ENCODE results near the gene INVS. TPM values are rescaled to one million over a fixed set of nuclear protein-coding genes. Genes with fewer than 3 reads are reported as not detected.

Gene INVS
- polyA plus RNA-seq, 3 donors: 2.9 to 6.7 (median 4.2) TPM

- H3K27ac Mint-ChIP-seq: no peak overlapping the region
- H3K9me3 Mint-ChIP-seq: peaks cover 5 to 16% (median 13%) of the 10 kb centered on the region in 7 donors
- H3K4me3 Mint-ChIP-seq: no peak overlapping the region
- no peak for DNase-seq
- H2AFZ ChIP-seq (ENCODE audit: insufficient read depth, low read depth, low read length, poor library complexity, severe bottlenecking): no peak overlapping the region
- H3K9me3 ChIP-seq (replicated peaks in 1 of 2; ENCODE audit: control insufficient read depth in 1 of 2, insufficient read depth in 1 of 2, low read length in 2 of 2): peaks cover 3 to 8% of the 10 kb centered on the region in 2 donors
- TF ChIP-seq CTCF (IDR thresholded peaks at IDR 0.05): no peak
- H3K79me2 ChIP-seq (ENCODE audit: insufficient read depth, low read length): no peaks in the 10 kb centered on the region
- H3K4me1 Mint-ChIP-seq: no peaks in the 10 kb centered on the region
- no peaks in the 10 kb centered on the region for H3K36me3 ChIP-seq (replicated peaks in 1 of 2; ENCODE audit: control insufficient read depth in 1 of 2, insufficient read depth in 2 of 2, low read length in 2 of 2)
- H3K4me3 ChIP-seq (replicated peaks in 1 of 3; ENCODE audit: low read depth in 2 of 3, low read length in 3 of 3): no peak overlapping the region
- intact Hi-C loops (cut with micrococcal nuclease): no loop called here
- peaks cover 0 to 1% (median 0%) of the 10 kb centered on the region in 3 donors for H3K27me3 Mint-ChIP-seq (ENCODE audit: low read depth in 3 of 3)
- no peak overlapping the region for H3K27ac ChIP-seq (ENCODE audit: low read depth in 1 of 2, low read length in 2 of 2)
- H3K9ac ChIP-seq (ENCODE audit: insufficient read depth, low read length, poor library complexity, severe bottlenecking): no peak overlapping the region
- H4K20me1 ChIP-seq (ENCODE audit: insufficient read depth, low read length): no peaks in the 10 kb centered on the region
- H3K4me1 ChIP-seq (ENCODE audit: control insufficient read depth in 1 of 2, insufficient read depth in 2 of 2, low read length in 2 of 2): no peaks in the 10 kb centered on the region
- 100% methylated on average over 1 of the region's 3 CpGs for WGBS (ENCODE audit: insufficient coverage)
- peaks cover 2 to 12% of the 10 kb centered on the region in 2 donors for H3K36me3 Mint-ChIP-seq
- no peak overlapping the region for H3K4me2 ChIP-seq (replicated peaks; ENCODE audit: extremely low read depth, low read length, poor library complexity, severe bottlenecking)
- H3K27me3 ChIP-seq (ENCODE audit: control insufficient read depth in 2 of 2, insufficient read depth in 2 of 2, low read length in 2 of 2): no peaks in the 10 kb centered on the region
These were observed 97.2 kb downstream of the INVS start for GRCh38 chr9:100196215-100196614.

GRCh38 chr9:100196828-100197227 is 97.8 kb downstream of the INVS start:
- H3K9me3 Mint-ChIP-seq: peaks cover 0 to 10% (median 7%) of the 10 kb centered on the region in 7 donors
- intact Hi-C loops (cut with micrococcal nuclease): no loop called here
- H2AFZ ChIP-seq (ENCODE audit: insufficient read depth, low read depth, low read length, poor library complexity, severe bottlenecking): no peak overlapping the region
- WGBS (ENCODE audit: insufficient coverage): no CpG with 5 or more reads among the region's 1 CpG
- H4K20me1 ChIP-seq (ENCODE audit: insufficient read depth, low read length): no peaks in the 10 kb centered on the region
- no peak for TF ChIP-seq CTCF (IDR thresholded peaks at IDR 0.05)
- peaks cover 3 to 7% of the 10 kb centered on the region in 2 donors for H3K9me3 ChIP-seq (replicated peaks in 1 of 2; ENCODE audit: control insufficient read depth in 1 of 2, insufficient read depth in 1 of 2, low read length in 2 of 2)
- H3K4me1 Mint-ChIP-seq: no peaks in the 10 kb centered on the region
- H3K27ac Mint-ChIP-seq: no peak overlapping the region
- H3K36me3 ChIP-seq (replicated peaks in 1 of 2; ENCODE audit: control insufficient read depth in 1 of 2, insufficient read depth in 2 of 2, low read length in 2 of 2): no peaks in the 10 kb centered on the region
- H3K4me2 ChIP-seq (replicated peaks; ENCODE audit: extremely low read depth, low read length, poor library complexity, severe bottlenecking): no peak overlapping the region
- H3K4me3 Mint-ChIP-seq: no peak overlapping the region
- H3K79me2 ChIP-seq (ENCODE audit: insufficient read depth, low read length): no peaks in the 10 kb centered on the region
- H3K36me3 Mint-ChIP-seq: peaks cover 2 to 6% of the 10 kb centered on the region in 2 donors
- H3K9ac ChIP-seq (ENCODE audit: insufficient read depth, low read length, poor library complexity, severe bottlenecking): no peak overlapping the region
- H3K4me3 ChIP-seq (replicated peaks in 1 of 3; ENCODE audit: low read depth in 2 of 3, low read length in 3 of 3): no peak overlapping the region
- no peak overlapping the region for H3K27ac ChIP-seq (ENCODE audit: low read depth in 1 of 2, low read length in 2 of 2)
- peaks cover 0 to 1% (median 0%) of the 10 kb centered on the region in 3 donors for H3K27me3 Mint-ChIP-seq (ENCODE audit: low read depth in 3 of 3)
- no peaks in the 10 kb centered on the region for H3K4me1 ChIP-seq (ENCODE audit: control insufficient read depth in 1 of 2, insufficient read depth in 2 of 2, low read length in 2 of 2)
- H3K27me3 ChIP-seq (ENCODE audit: control insufficient read depth in 2 of 2, insufficient read depth in 2 of 2, low read length in 2 of 2): no peaks in the 10 kb centered on the region
- no peak for DNase-seq
